Keratinocyte (primary cell): ENCODE measurements around the gene PPME1. TPM values are rescaled to one million over a fixed set of nuclear protein-coding genes. Genes with fewer than 3 reads are reported as not detected.

Source experiments
- DNase-seq: peaks from one replicate; pipeline ENCODE4 v3.0.0-alpha.2; 2011; ENCODE audit warnings: low read depth, missing footprints, low spot score
- FAIRE-seq: peaks from 2 replicates; lab custom pipeline; 2011; peaks lifted over from hg19 to GRCh38; lab: Jason Lieb, UNC
- H2AFZ ChIP-seq: 2 replicates; pipeline ENCODE4 v1.6.0; 2012; ENCODE audit warnings: low read length, control low read depth, inconsistent platforms; ENCODE audit not compliant: control insufficient read depth
- H3K27ac ChIP-seq: 2 replicates; pipeline ENCODE4 v1.5.1; 2011; ENCODE audit warnings: low read length; ENCODE audit not compliant: control insufficient read depth, insufficient read depth
- H3K27me3 ChIP-seq: 3 replicates; pipeline ENCODE4 v1.6.0; 2011; ENCODE audit warnings: low read length; ENCODE audit not compliant: control insufficient read depth, insufficient read depth; ENCODE audit errors: extremely low read depth
- H3K36me3 ChIP-seq, 2 experiments: 2 replicates in 1 of 2; 3 replicates in 1 of 2; pipeline ENCODE4 v1.5.1; 2011; ENCODE audit warnings: low read length in 2 of 2, mild to moderate bottlenecking in 1 of 2; ENCODE audit not compliant: control insufficient read depth in 2 of 2, insufficient read depth in 2 of 2; ENCODE audit errors: extremely low read depth in 1 of 2
- H3K4me1 ChIP-seq: 3 replicates; pipeline ENCODE4 v1.5.1; 2011; ENCODE audit warnings: low read length; ENCODE audit not compliant: control insufficient read depth, insufficient read depth; ENCODE audit errors: extremely low read depth
- H3K4me2 ChIP-seq: 3 replicates; pipeline ENCODE4 v1.6.0; 2011; ENCODE audit warnings: low read depth, low read length; ENCODE audit not compliant: control insufficient read depth, insufficient read depth; ENCODE audit errors: extremely low read depth
- H3K4me3 ChIP-seq, 3 experiments: fragments of 200-600 bp in 1 of 3; sonication (generic) in 1 of 3; 2 replicates in 2 of 3; 3 replicates in 1 of 3; pipeline ENCODE4 v1.5.1; 2011 to 2016; ENCODE audit warnings: low read length in 3 of 3, mild to moderate bottlenecking in 3 of 3, control low read depth in 2 of 3, inconsistent platforms in 1 of 3, low read depth in 1 of 3, mixed read lengths in 1 of 3, mixed run types in 1 of 3, moderate library complexity in 1 of 3; ENCODE audit not compliant: control insufficient read depth in 2 of 3, insufficient read depth in 2 of 3; ENCODE audit errors: extremely low read depth in 1 of 3
- H3K79me2 ChIP-seq: 2 replicates; pipeline ENCODE4 v1.6.0; 2012; ENCODE audit warnings: low read length; ENCODE audit not compliant: control insufficient read depth, insufficient read depth
- H3K9ac ChIP-seq: 3 replicates; pipeline ENCODE4 v1.6.0; 2011; ENCODE audit warnings: low read length; ENCODE audit not compliant: control insufficient read depth, insufficient read depth; ENCODE audit errors: extremely low read depth
- H3K9me1 ChIP-seq: 3 replicates; pipeline ENCODE4 v1.6.0; 2011; ENCODE audit warnings: low read length; ENCODE audit not compliant: control insufficient read depth, insufficient read depth; ENCODE audit errors: extremely low read depth
- H3K9me3 ChIP-seq: 2 replicates; pipeline ENCODE4 v1.5.1; 2012; ENCODE audit warnings: low read depth, low read length; ENCODE audit not compliant: control insufficient read depth
- H4K20me1 ChIP-seq: 3 replicates; pipeline ENCODE4 v1.6.0; 2011; ENCODE audit warnings: low read length; ENCODE audit not compliant: control insufficient read depth, insufficient read depth; ENCODE audit errors: extremely low read depth
- CTCF ChIP-seq, 3 experiments: IDR thresholded peaks in 1 of 3; conservative IDR thresholded peaks in 1 of 3; optimal IDR thresholded peaks in 1 of 3; 2 replicates in 2 of 3; 3 replicates in 1 of 3; pipeline versions ENCODE3 to v1.5.1; 2011; ENCODE audit warnings: low read length in 3 of 3, mild to moderate bottlenecking in 3 of 3, moderate library complexity in 2 of 3, control low read depth in 1 of 3, inconsistent platforms in 1 of 3; ENCODE audit not compliant: insufficient read depth in 2 of 3; ENCODE audit errors: extremely low read depth in 1 of 3
- EZH2 ChIP-seq: IDR thresholded peaks from one replicate; pipeline ENCODE4 v1.6.1; 2012; ENCODE audit warnings: inconsistent platforms, mild to moderate bottlenecking, low read length, moderate library complexity
- dilution Hi-C: fragments of 300-500 bp; cut with MboI; formaldehyde crosslinking; loops from one replicate; pipeline ENCODE4 v1.7.0; 2020; ENCODE audit warnings: low sequenced_read_pairs; ENCODE audit not compliant: extremely low pct_ligation_motif_present
- polyA plus RNA-seq, 5 experiments: library from polyadenylated mRNA; depleted of rRNA in 3 of 5; stranded (reverse) in 3 of 5; stranded (forward) in 1 of 5; unstranded in 1 of 5; fragments of >200 nt; gene quantifications; 1 replicate in 1 of 5; 2 replicates in 3 of 5; 3 replicates in 1 of 5; pipeline versions ENCODE4 v1.2.1 to v1.2.3, GENCODE V29; 2011 to 2012; ENCODE audit warnings: missing spikeins in 2 of 5, low read depth in 1 of 5, low replicate concordance in 1 of 5

PPME1 gene
- polyA plus RNA-seq, 1 donor (not counting 4 experiments of a cell fraction or from before 2014, with no cell fraction given): 34.0 TPM

- Histone ChIP-seq H3K36me3 (peaks cover 0 to 3% of the 10 kb centered on the region in 2 experiments), H3K27me3 (no peaks in the 10 kb centered on the region), H3K9me3 (no peaks in the 10 kb centered on the region), H3K79me2 (peaks cover 62% of the 10 kb centered on the region), H3K27ac (peak overlapping the region; percentile 84), H3K4me2 (peak overlapping the region; percentile 74), H4K20me1 (no peaks in the 10 kb centered on the region), H2AFZ (peak overlapping the region; percentile 97), H3K4me3 (peak overlapping the region; percentile 85 to 91 (median 89)), H3K9me1 (no peaks in the 10 kb centered on the region), H3K9ac (peak overlapping the region; percentile 91), H3K4me1 (peaks cover 15% of the 10 kb centered on the region)
- TF ChIP-seq EZH2: no peak
- TF ChIP-seq CTCF (optimal IDR thresholded peaks at IDR 0.05 in 1 of 3, IDR thresholded peaks at IDR 0.05 in 1 of 3, conservative IDR thresholded peaks at IDR 0.05 in 1 of 3; ENCODE audit: extremely low read depth in 1 of 3, insufficient read depth in 2 of 3, low read length in 3 of 3): no peak
- dilution Hi-C loops: no loop called here
- no peak for DNase-seq
- no peak for FAIRE-seq
Observed at GRCh38 chr11:74171630-74171968, 510 bp downstream of the PPME1 start.

GRCh38 chr11:74171997-74172396 lies 908 bp downstream of the PPME1 start:
- no peak for TF ChIP-seq EZH2
- TF ChIP-seq CTCF (optimal IDR thresholded peaks at IDR 0.05 in 1 of 3, IDR thresholded peaks at IDR 0.05 in 1 of 3, conservative IDR thresholded peaks at IDR 0.05 in 1 of 3; ENCODE audit: extremely low read depth in 1 of 3, insufficient read depth in 2 of 3, low read length in 3 of 3): no peak
- Histone ChIP-seq H3K27me3 (no peaks in the 10 kb centered on the region), H3K27ac (peak overlapping the region; percentile 84), H3K79me2 (peaks cover 64% of the 10 kb centered on the region), H3K9me1 (no peaks in the 10 kb centered on the region), H3K9me3 (no peaks in the 10 kb centered on the region), H3K4me1 (peaks cover 15% of the 10 kb centered on the region), H3K36me3 (peaks cover 0 to under 1% of the 10 kb centered on the region in 2 experiments), H3K4me2 (peak overlapping the region; percentile 74), H4K20me1 (no peaks in the 10 kb centered on the region), H2AFZ (peak overlapping the region; percentile 97), H3K9ac (peak overlapping the region; percentile 91), H3K4me3 (peak overlapping the region; percentile 85 to 91 (median 89))
- DNase-seq: no peak
- FAIRE-seq: no peak
- dilution Hi-C loops: no loop called here
